NCI-H1436 treated with DMSO at 0.1 percent for 48 hours (cell line): ENCODE data around the gene CCDC141.
"Not testable (repeated sequence)": the region's sequence is repeated elsewhere in the genome, so short reads cannot be mapped to it uniquely, and the experiment has no call there.

Source experiments
- DNase-seq: peaks from one replicate; lab custom pipeline; 2025; lab: John Stamatoyannopoulos, UW

CCDC141 gene

DNA sequence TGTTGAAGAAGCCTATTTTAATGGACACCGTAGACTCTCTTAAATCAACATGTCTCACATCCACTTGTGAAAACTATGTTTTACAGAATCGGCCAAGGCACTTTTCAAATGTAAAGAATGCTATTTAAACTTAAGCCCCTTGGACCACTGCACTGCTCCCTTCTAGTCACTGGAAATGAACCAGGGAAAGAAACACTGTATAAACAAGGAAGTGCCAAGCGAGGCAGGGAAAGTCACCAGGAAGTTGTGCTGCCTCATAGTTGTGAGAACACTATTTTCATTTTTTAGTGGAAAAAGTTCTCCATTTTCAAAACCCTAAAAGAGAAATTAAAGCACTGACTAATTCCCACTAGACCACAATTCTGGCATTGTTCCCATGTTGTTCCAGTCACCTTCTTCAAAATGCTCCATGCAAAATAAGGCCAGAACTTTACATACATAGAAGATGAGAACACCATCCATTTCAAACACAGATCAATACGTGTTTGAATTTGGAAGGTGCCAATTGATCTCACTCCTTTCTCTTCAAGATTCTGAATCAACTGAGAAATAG, 13.5 kb downstream of the CCDC141 start:
- DNase-seq: no peak

DNA sequence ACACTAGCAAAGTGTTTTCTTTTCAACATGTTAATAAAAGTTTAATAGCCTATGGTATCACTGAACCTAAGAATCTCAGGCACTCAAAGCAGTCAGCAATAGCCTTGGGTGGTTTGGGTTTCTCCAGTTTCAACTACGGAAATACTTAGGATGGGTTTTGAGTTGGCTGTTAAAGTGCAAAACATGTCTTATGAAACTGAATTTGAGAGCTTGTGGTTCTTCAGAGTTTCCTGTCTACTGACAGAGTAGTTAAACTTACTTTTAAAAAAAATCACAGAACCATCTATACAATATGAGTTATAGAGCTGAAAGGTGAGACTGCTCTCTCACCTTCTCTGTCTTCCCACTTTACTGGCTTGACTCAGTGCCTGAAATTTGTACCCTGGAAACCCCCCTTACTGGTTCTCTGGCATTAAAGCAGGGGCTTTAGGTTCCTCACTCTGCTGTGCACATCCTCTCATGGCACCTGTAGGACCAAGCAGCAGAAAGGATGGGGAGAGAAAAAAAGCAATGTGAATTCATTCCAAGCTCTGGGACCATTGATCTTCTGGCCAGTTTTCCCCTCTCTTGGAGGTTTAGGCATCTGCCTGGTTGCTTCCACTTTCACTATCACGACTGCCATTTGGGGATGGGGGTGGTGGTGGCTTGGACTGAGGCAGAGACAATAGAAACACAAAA, 18.1 kb downstream of the CCDC141 start:
- no peak for DNase-seq

- no peak for DNase-seq
These were observed 25.5 kb downstream of the CCDC141 start for GRCh38 chr2:179024445-179024844.

- no peak for DNase-seq
These were observed 27.3 kb downstream of the CCDC141 start for GRCh38 chr2:179022685-179023084.

DNA sequence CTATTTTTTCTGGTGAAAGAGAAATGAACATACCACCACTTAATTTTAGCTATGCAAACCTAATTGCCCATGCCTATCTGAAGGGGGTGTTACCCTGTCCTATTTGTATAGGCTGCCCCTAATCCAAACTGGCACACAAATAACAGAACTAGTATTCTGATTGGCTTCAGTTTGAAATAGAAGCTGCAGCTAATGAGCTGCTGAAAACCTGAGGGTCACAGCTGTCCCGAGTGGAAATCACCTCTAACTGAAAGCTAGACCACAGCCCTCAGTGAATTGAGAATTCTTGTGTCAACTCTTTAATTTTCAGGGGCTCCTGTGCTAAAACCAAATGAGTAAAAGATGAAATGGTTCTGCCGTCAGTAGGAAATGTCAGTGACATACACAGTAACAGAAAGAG, 28.7 kb downstream of the CCDC141 start:
- DNase-seq: no peak

DNA sequence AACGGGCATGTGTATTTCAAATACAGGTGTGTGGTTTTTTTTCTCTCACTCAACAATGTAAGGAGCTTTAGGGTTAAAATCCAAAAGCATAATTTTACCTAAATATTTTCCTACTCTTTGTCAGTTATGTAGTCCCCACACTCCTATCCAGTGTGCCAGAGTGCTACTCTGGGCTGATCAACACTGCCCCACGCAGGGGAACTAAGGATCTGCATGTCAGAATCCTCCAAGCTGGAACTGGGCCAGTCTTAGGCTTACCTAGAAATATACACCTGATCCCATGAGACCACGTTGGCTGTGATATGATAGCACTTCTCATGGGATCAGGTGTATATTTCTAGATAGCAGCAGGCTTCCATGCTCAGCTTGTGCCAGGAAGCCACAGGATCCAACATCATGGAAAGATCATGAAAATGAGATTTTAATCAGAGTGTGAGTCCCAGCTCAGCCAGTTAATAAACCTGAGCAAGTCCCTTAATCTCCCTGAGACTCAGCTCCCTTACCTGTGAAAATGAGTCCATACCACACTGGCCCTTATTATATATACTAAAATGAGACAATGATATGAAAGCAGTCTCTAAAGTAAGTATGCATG, 29.7 kb downstream of the CCDC141 start:
- peak; percentile 79 for DNase-seq

DNA sequence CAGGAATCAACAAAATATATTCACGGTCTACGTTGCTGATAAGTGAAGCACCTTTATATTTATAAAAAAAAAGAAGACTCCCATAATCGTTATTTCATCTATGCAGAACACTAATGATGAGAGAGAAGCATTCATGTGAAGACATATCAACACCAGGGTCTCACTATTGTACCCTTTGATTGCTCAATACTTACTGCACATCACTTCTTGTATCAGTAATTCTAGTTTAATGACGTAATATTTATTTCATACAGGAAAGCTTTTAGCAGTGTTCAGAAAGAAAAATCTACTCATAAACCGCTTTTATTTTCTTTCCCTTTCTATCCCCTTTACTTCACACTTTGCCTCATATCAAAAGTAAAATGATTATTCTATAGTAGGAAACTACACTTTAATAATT, 30.7 kb downstream of the CCDC141 start:
- DNase-seq: no peak

- no peak for DNase-seq
These were observed 32.1 kb downstream of the CCDC141 start for GRCh38 chr2:179017773-179018357.

DNA sequence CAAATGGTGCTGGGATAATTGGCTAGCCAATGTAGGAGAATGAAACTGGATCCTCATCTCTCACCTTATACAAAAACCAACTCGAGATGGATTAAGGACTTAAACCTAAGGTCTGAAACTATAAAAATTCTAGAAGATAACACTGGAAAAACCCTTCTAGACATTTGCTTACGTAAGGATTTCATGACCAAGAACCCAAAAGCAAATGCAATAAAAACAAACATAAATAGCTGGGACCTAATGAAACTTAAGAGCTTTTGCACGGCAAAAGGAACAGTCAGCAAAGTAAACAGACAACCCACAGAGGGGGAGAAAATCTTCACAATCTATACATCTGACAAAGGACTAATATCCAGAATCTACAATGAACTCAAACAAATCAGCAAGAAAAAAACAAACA, 35.7 kb downstream of the CCDC141 start:
- DNase-seq: not testable (repeated sequence)

- DNase-seq: no peak
These were observed 44.0 kb downstream of the CCDC141 start for GRCh38 chr2:179005976-179006375.

- no peak for DNase-seq
These were observed 50.5 kb downstream of the CCDC141 start for GRCh38 chr2:178999476-178999875.

DNA sequence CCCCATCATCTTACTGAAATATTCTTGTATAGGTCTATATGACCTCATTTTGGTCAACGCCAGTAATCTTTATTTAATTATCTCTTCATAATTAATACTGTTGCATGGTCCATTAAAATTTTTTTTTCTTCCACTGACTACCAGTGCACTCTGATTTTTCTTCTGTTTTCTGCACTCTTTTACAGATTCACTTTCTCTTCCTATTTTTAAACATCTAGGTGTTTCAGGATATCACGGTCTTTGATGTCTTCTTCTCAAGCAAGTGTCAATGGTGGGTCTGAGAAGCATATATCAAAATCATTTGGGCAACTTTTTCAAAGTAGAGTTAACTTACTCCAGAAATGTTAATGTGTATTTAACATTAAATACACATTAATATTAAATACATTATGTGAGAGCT, 51.4 kb downstream of the CCDC141 start:
- DNase-seq: no peak

- DNase-seq: no peak
These were observed 52.5 kb downstream of the CCDC141 start for GRCh38 chr2:178997477-178997876.

DNA sequence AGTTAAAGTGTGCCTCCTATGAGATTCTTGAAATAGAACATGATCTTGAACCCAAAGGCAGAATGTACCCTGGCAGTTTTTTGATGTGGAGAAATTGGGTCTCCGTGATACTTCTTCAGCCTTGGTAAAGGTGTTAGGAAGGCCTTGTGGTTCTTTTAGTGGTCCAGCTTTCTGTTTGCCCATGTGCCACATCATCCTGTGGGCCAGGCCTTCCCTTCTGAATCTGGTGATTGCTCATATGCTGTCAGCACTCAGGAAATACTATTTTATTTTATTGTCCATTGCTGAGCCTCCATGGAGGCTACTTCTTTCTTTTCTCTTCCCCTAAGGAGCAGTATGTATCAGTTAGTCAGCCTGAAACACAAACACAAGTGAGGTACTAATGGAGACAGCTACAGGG, 52.9 kb downstream of the CCDC141 start:
- no peak for DNase-seq

DNA sequence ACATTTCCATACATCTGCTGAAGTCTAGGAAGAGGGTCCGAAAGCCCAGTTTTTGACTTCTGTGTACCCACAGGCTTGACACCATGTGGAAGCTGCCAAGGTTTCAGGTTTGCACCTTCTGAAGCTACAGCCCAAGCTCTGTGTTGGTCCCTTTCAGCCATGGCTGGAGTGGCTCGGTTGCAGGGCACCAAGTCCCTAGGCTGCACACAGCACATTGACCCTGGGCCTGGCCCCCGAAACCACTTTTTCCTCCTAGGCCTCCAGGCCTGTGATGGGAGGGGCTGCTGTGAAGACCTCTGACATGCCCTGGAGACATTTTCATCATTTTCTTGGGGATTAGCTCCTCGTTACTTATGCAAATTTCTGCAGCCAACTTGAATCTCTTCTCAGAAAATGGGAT, 55.7 kb downstream of the CCDC141 start:
- no peak for DNase-seq

- no peak for DNase-seq
These were observed 56.1 kb downstream of the CCDC141 start for GRCh38 chr2:178993788-178994187.

DNA sequence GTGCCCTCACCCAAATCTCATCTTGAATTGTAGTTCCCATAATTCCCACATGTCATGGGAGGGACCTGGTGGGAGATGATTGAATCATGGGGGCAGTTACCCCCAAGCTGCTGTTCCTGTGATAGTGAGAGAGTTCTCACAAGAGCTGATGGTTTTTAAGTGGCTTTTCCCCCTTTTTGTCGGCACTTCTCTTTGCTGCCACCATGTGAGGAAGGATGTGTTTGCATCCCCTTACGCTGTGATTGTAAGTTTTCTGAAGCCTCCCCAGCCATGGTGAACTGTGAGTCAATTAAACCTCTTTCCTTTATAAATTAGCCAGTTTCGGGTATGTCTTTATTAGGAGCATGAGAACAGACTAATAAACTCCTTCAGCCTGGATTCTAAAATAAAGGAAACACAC, 57.2 kb downstream of the CCDC141 start:
- not testable (repeated sequence) for DNase-seq

- DNase-seq: no peak
These were observed 59.2 kb downstream of the CCDC141 start for GRCh38 chr2:178990533-178991241.

- not testable (repeated sequence) for DNase-seq
These were observed 60.5 kb downstream of the CCDC141 start for GRCh38 chr2:178989424-178989823.

DNA sequence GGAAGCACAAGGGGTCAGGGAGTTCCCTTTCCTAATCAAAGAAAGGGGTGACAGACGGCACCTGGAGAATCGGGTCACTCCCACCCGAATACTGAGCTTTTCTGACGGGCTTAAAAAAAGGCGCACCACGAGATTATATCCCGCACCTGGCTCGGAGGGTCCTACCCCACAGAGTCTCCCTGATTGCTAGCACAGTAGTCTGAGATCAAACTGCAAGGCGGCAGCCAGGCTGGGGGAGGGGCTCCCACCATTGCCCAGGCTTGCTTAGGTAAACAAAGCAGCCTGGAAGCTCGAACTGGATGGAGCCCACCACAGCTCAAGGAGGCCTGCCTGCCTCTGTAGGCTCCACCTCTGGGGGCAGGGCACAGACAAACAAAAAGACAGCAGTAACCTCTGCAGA, 67.3 kb downstream of the CCDC141 start:
- DNase-seq: not testable (repeated sequence)

- no peak for DNase-seq
These were observed 69.1 kb downstream of the CCDC141 start for GRCh38 chr2:178980815-178981214.

- no peak for DNase-seq
These were observed 71.3 kb downstream of the CCDC141 start for GRCh38 chr2:178978667-178979066.

GRCh38 chr2:178976351-178976750, 73.6 kb downstream of the CCDC141 start:
- no peak for DNase-seq
